Measurements from ENCODE around the gene ANKRD44.

ANKRD44 gene

DNA sequence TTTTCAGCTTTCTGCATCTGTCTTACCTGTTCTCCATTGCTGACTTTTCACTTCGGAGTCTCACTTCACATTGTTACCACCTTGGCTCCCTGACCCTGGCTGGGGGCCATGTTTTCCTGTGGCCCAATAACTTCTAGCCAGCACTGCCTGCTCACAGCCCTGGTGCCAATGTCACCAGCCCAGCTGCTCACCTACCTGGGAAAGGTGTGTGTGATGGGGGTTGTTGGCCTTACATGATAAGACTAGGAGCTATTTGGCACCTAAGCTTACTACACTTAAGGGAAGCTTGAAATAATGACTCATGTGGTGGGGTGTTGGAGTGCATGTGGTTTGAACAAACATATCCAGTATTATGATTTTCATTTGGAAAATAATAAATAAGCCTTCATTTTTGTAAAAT lies 346.6 kb downstream of the ANKRD44 start:
- no peaks in the 10 kb centered on the region for H3K36me3 ChIP-seq (ENCODE audit: control insufficient read depth, low read length)
- H3F3A ChIP-seq (ENCODE audit: control insufficient read depth, insufficient read depth): no peaks in the 10 kb centered on the region
- no peaks in the 10 kb centered on the region for H3K79me2 ChIP-seq (ENCODE audit: control insufficient read depth, low read length)
- H3K4me3 ChIP-seq (ENCODE audit: low read length): no peak overlapping the region
- H3K9me2 ChIP-seq (replicated peaks; ENCODE audit: control insufficient read depth, low read length): no peaks in the 10 kb centered on the region
- H3K4me2 ChIP-seq (ENCODE audit: low read length): no peak overlapping the region
- H4K20me1 ChIP-seq (ENCODE audit: control insufficient read depth, insufficient read depth, low read depth, low read length): no peaks in the 10 kb centered on the region
- H3K27me3 ChIP-seq (ENCODE audit: control insufficient read depth, low read length): peaks cover 8% of the 10 kb centered on the region; the same call in 1 of the 2 replicates
- TF ChIP-seq, protein P1, sequence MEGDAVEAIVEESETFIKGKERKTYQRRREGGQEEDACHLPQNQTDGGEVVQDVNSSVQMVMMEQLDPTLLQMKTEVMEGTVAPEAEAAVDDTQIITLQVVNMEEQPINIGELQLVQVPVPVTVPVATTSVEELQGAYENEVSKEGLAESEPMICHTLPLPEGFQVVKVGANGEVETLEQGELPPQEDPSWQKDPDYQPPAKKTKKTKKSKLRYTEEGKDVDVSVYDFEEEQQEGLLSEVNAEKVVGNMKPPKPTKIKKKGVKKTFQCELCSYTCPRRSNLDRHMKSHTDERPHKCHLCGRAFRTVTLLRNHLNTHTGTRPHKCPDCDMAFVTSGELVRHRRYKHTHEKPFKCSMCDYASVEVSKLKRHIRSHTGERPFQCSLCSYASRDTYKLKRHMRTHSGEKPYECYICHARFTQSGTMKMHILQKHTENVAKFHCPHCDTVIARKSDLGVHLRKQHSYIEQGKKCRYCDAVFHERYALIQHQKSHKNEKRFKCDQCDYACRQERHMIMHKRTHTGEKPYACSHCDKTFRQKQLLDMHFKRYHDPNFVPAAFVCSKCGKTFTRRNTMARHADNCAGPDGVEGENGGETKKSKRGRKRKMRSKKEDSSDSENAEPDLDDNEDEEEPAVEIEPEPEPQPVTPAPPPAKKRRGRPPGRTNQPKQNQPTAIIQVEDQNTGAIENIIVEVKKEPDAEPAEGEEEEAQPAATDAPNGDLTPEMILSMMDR (IDR thresholded peaks at IDR 0.05; ENCODE audit: low read depth, low read length, poor library complexity, severe bottlenecking): no peak
- TF ChIP-seq EZH2phosphoT487 (IDR thresholded peaks at IDR 0.05; ENCODE audit: borderline replicate concordance, low read length): no peak
- no peak overlapping the region for H3K27ac ChIP-seq (ENCODE audit: low read depth, low read length)
- no peaks in the 10 kb centered on the region for H3K9me3 ChIP-seq (ENCODE audit: control insufficient read depth, insufficient read depth, low read length)
- H3K4me1 ChIP-seq (ENCODE audit: control insufficient read depth, low read length): no peaks in the 10 kb centered on the region

DNA sequence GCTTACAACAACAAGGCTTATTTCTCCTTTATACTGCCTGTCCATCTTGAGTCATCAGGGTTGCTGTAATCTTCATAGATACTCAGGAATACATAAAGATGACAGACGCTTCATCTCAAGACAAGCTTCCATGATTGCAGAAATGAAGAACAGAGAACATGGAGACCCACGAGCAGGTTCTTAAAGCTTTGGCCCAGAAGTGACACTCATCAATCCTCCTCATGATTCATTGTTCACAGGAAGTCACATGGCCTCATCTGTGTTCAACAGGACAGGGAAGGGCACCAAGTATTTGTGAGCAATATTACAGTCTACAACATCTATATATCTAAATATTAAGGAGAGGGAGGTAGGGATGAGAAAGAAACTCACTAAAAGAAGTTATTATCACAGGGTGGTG lies 347.5 kb downstream of the ANKRD44 start:
- H3K4me3 ChIP-seq (ENCODE audit: low read length): no peak overlapping the region
- no peaks in the 10 kb centered on the region for H3K79me2 ChIP-seq (ENCODE audit: control insufficient read depth, low read length)
- no peaks in the 10 kb centered on the region for H3K4me1 ChIP-seq (ENCODE audit: control insufficient read depth, low read length)
- H3K36me3 ChIP-seq (ENCODE audit: control insufficient read depth, low read length): no peaks in the 10 kb centered on the region
- no peak overlapping the region for H3K4me2 ChIP-seq (ENCODE audit: low read length)
- no peak for TF ChIP-seq EZH2phosphoT487 (IDR thresholded peaks at IDR 0.05; ENCODE audit: borderline replicate concordance, low read length)
- TF ChIP-seq, protein P1 (IDR thresholded peaks at IDR 0.05; ENCODE audit: low read depth, low read length, poor library complexity, severe bottlenecking): no peak
- no peaks in the 10 kb centered on the region for H3K9me3 ChIP-seq (ENCODE audit: control insufficient read depth, insufficient read depth, low read length)
- no peak overlapping the region for H3K27ac ChIP-seq (ENCODE audit: low read depth, low read length)
- no peaks in the 10 kb centered on the region for H3F3A ChIP-seq (ENCODE audit: control insufficient read depth, insufficient read depth)
- no peaks in the 10 kb centered on the region for H4K20me1 ChIP-seq (ENCODE audit: control insufficient read depth, insufficient read depth, low read depth, low read length)
- H3K9me2 ChIP-seq (replicated peaks; ENCODE audit: control insufficient read depth, low read length): no peaks in the 10 kb centered on the region
- peaks cover 8% of the 10 kb centered on the region; the same call in 1 of the 2 replicates for H3K27me3 ChIP-seq (ENCODE audit: control insufficient read depth, low read length)

DNA sequence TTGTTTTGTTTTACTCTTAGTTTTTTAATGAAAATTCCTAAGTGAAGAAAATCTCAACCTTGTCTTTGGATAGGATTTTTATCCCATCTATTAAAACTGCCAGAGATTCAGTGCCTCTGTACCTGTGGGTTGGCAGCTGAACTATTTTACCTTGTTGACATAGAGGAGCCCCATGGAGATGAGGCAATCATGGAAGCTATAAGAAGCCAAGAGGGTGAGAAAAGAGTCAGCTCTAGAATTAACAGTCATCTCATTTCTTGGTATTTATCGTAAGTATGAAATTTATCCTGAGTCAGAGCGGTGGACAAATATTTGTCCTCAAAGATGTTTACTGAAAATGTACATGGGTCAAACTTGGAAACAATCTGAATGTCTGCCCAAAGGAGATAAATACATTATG lies 348.3 kb downstream of the ANKRD44 start:
- H3K9me3 ChIP-seq (ENCODE audit: control insufficient read depth, insufficient read depth, low read length): no peaks in the 10 kb centered on the region
- H3K36me3 ChIP-seq (ENCODE audit: control insufficient read depth, low read length): no peaks in the 10 kb centered on the region
- no peaks in the 10 kb centered on the region for H3F3A ChIP-seq (ENCODE audit: control insufficient read depth, insufficient read depth)
- H3K27me3 ChIP-seq (ENCODE audit: control insufficient read depth, low read length): peaks cover 8% of the 10 kb centered on the region; the same call in 1 of the 2 replicates
- no peak overlapping the region for H3K4me3 ChIP-seq (ENCODE audit: low read length)
- H3K27ac ChIP-seq (ENCODE audit: low read depth, low read length): no peak overlapping the region
- H3K4me2 ChIP-seq (ENCODE audit: low read length): no peak overlapping the region
- H4K20me1 ChIP-seq (ENCODE audit: control insufficient read depth, insufficient read depth, low read depth, low read length): no peaks in the 10 kb centered on the region
- H3K9me2 ChIP-seq (replicated peaks; ENCODE audit: control insufficient read depth, low read length): no peaks in the 10 kb centered on the region
- H3K79me2 ChIP-seq (ENCODE audit: control insufficient read depth, low read length): no peaks in the 10 kb centered on the region
- H3K4me1 ChIP-seq (ENCODE audit: control insufficient read depth, low read length): no peaks in the 10 kb centered on the region
- TF ChIP-seq EZH2phosphoT487 (IDR thresholded peaks at IDR 0.05; ENCODE audit: borderline replicate concordance, low read length): no peak
- TF ChIP-seq, protein P1 (IDR thresholded peaks at IDR 0.05; ENCODE audit: low read depth, low read length, poor library complexity, severe bottlenecking): no peak

All from DOHH2 (cell line).